ENCODE results near the gene GPR150. TPM values are rescaled to one million over a fixed set of nuclear protein-coding genes. Genes with fewer than 3 reads are reported as not detected.

GPR150 gene
- total RNA-seq, 1 experiment from 2014 or later: 0.54 TPM

DNA sequence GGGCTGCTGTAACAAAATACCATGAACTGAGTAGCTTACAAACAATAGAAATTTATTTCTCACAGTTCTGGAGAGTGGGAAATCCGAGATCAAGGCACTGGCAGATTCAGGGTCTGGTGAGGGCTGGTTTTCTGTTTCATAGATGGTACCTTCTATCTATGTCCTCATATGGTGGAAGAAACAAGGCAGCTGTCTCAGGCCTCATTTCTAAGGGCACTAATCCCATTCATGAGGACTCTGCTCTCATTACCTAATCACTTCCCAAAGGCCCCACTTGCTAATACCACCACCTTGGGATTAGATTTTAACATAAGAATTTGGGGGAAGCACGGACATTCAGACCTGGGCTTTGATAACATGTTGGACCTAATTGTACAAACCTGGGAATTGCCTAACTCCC is 40.2 kb downstream of the GPR150 start:
- TF ChIP-seq SIN3A (IDR thresholded peaks at IDR 0.05; ENCODE audit: borderline replicate concordance, insufficient read depth, low read depth, low read length): no peak
- TF ChIP-seq TCF7L2 (IDR thresholded peaks at IDR 0.05; ENCODE audit: low read depth, low read length): no peak
- TF ChIP-seq, protein P1, sequence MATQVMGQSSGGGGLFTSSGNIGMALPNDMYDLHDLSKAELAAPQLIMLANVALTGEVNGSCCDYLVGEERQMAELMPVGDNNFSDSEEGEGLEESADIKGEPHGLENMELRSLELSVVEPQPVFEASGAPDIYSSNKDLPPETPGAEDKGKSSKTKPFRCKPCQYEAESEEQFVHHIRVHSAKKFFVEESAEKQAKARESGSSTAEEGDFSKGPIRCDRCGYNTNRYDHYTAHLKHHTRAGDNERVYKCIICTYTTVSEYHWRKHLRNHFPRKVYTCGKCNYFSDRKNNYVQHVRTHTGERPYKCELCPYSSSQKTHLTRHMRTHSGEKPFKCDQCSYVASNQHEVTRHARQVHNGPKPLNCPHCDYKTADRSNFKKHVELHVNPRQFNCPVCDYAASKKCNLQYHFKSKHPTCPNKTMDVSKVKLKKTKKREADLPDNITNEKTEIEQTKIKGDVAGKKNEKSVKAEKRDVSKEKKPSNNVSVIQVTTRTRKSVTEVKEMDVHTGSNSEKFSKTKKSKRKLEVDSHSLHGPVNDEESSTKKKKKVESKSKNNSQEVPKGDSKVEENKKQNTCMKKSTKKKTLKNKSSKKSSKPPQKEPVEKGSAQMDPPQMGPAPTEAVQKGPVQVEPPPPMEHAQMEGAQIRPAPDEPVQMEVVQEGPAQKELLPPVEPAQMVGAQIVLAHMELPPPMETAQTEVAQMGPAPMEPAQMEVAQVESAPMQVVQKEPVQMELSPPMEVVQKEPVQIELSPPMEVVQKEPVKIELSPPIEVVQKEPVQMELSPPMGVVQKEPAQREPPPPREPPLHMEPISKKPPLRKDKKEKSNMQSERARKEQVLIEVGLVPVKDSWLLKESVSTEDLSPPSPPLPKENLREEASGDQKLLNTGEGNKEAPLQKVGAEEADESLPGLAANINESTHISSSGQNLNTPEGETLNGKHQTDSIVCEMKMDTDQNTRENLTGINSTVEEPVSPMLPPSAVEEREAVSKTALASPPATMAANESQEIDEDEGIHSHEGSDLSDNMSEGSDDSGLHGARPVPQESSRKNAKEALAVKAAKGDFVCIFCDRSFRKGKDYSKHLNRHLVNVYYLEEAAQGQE (IDR thresholded peaks at IDR 0.05; ENCODE audit: insufficient read depth in 1 of 2, low read depth in 2 of 2, low read length in 1 of 2): no peak
- TF ChIP-seq, protein P2, sequence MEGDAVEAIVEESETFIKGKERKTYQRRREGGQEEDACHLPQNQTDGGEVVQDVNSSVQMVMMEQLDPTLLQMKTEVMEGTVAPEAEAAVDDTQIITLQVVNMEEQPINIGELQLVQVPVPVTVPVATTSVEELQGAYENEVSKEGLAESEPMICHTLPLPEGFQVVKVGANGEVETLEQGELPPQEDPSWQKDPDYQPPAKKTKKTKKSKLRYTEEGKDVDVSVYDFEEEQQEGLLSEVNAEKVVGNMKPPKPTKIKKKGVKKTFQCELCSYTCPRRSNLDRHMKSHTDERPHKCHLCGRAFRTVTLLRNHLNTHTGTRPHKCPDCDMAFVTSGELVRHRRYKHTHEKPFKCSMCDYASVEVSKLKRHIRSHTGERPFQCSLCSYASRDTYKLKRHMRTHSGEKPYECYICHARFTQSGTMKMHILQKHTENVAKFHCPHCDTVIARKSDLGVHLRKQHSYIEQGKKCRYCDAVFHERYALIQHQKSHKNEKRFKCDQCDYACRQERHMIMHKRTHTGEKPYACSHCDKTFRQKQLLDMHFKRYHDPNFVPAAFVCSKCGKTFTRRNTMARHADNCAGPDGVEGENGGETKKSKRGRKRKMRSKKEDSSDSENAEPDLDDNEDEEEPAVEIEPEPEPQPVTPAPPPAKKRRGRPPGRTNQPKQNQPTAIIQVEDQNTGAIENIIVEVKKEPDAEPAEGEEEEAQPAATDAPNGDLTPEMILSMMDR (IDR thresholded peaks at IDR 0.05): no peak
- no peak for TF ChIP-seq POLR2AphosphoS5 (IDR thresholded peaks at IDR 0.05; ENCODE audit: low read depth, low read length)
- ATAC-seq (no peak), DNase-seq (ENCODE audit: low read depth, low spot score) (no peak)
- ChIA-PET POLR2A (no interaction called here), CTCF (no interaction called here)
- intact Hi-C loops (cut with micrococcal nuclease; ENCODE audit: unreplicated experiment) (loop anchor here (5.0 kb wide), 1 partner anchor 72 kb away; the partner anchor contains the start of gene RHOBTB3), in situ Hi-C loops (cut with HindIII; ENCODE audit: low pct_unique_long_range_greater_than_20kb, low sequenced_read_pairs) (no loop called here)
- Histone ChIP-seq H3K27me3 (ENCODE audit: control insufficient read depth, insufficient read depth, low read length) (no peaks in the 10 kb centered on the region), H3K36me3 (ENCODE audit: control insufficient read depth, insufficient read depth, low read length) (no peaks in the 10 kb centered on the region), H3K27ac (ENCODE audit: low read length) (no peak overlapping the region), H3K9me3 (ENCODE audit: control insufficient read depth, insufficient read depth, low read depth, low read length) (no peaks in the 10 kb centered on the region), H3K4me3 (ENCODE audit: low read depth in 2 of 2, low read length in 2 of 2) (no peak overlapping the region), H3K4me1 (ENCODE audit: control insufficient read depth, insufficient read depth, low read length) (peaks cover 7% of the 10 kb centered on the region)
- BruUV-seq (replicated peaks): no TSS peak

DNA sequence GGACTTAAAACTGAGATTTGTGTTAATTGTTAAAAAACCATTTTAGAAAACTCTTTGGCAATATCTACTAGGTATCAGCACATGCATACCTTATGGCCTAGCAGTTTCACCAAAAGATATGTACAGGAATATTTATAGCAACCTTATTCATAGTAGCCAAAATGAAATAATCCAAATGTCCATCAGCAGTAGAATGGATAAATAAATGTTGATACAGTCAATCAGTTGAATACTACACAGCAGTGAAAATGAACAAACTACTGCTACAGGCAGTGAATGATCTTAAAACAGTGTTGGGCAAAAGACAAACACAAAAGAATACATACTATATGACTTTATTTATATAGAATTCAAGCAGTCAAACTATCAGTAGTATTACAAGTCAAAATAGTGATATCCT is 43.1 kb downstream of the GPR150 start:
- H3K27ac ChIP-seq (ENCODE audit: low read length): no peak overlapping the region
- no TSS peak for BruUV-seq (replicated peaks)
- POLR2A ChIA-PET: no interaction called here
- H3K36me3 ChIP-seq (ENCODE audit: control insufficient read depth, insufficient read depth, low read length): no peaks in the 10 kb centered on the region
- no peak overlapping the region for H3K4me3 ChIP-seq (ENCODE audit: low read depth in 2 of 2, low read length in 2 of 2)
- no peaks in the 10 kb centered on the region for H3K9me3 ChIP-seq (ENCODE audit: control insufficient read depth, insufficient read depth, low read depth, low read length)
- CTCF ChIA-PET: no interaction called here
- ATAC-seq: no peak
- intact Hi-C loops (cut with micrococcal nuclease; ENCODE audit: unreplicated experiment): loop anchor here (5.0 kb wide), 1 partner anchor 69 kb away; the partner anchor contains the start of gene RHOBTB3
- H3K27me3 ChIP-seq (ENCODE audit: control insufficient read depth, insufficient read depth, low read length): no peaks in the 10 kb centered on the region
- DNase-seq (ENCODE audit: low read depth, low spot score): no peak
- in situ Hi-C loops (cut with HindIII; ENCODE audit: low pct_unique_long_range_greater_than_20kb, low sequenced_read_pairs): no loop called here
- TF ChIP-seq TCF7L2 (IDR thresholded peaks at IDR 0.05; ENCODE audit: low read depth, low read length) (no peak), POLR2AphosphoS5 (IDR thresholded peaks at IDR 0.05; ENCODE audit: low read depth, low read length) (no peak)
- peaks cover 7% of the 10 kb centered on the region for H3K4me1 ChIP-seq (ENCODE audit: control insufficient read depth, insufficient read depth, low read length)

DNA sequence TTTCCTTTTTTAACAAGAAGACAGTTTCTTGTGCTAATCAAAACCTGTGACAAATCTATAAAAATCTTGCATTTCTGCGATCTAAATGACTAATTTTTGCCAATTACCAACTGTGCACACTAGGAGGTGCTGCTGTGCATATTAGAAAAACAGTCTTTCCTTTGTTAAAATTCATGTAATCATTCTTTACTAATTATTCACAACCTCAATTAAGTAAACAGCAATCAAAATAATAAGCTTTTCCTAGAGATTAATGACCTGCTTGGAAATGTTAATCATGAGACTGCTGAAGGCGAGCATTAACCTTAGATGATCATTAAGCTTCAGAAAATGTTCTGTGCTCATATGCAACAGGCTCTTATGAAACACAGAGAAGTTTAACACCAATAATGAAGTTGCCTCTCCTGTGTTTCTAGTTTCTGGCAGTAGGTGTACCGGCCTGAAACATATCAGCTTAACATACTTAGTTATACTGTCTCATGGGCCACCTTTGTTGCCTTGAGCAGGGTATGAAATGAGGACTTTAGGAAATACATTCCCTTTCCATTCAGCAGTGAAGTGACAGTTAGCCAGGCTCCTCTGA is 44.4 kb downstream of the GPR150 start:
- BruUV-seq (replicated peaks): no TSS peak
- in situ Hi-C loops (cut with HindIII; ENCODE audit: low pct_unique_long_range_greater_than_20kb, low sequenced_read_pairs): no loop called here
- Histone ChIP-seq H3K27ac (ENCODE audit: low read length) (peak overlapping the region; percentile 78), H3K36me3 (ENCODE audit: control insufficient read depth, insufficient read depth, low read length) (no peaks in the 10 kb centered on the region), H3K4me3 (ENCODE audit: low read depth in 2 of 2, low read length in 2 of 2) (no peak overlapping the region), H3K9me3 (ENCODE audit: control insufficient read depth, insufficient read depth, low read depth, low read length) (no peaks in the 10 kb centered on the region), H3K4me1 (ENCODE audit: control insufficient read depth, insufficient read depth, low read length) (peaks cover 7% of the 10 kb centered on the region), H3K27me3 (ENCODE audit: control insufficient read depth, insufficient read depth, low read length) (no peaks in the 10 kb centered on the region)
- DNase-seq (ENCODE audit: low read depth, low spot score) (no peak), ATAC-seq (peak; percentile 60; the same call in 1 of the 2 replicates)
- intact Hi-C loops (cut with micrococcal nuclease; ENCODE audit: unreplicated experiment): loop anchor here (5.0 kb wide), 1 partner anchor 68 kb away; the partner anchor contains the start of gene RHOBTB3
- TF ChIP-seq TCF7L2 (IDR thresholded peaks at IDR 0.05; ENCODE audit: low read depth, low read length): no peak
- TF ChIP-seq, protein P2 (IDR thresholded peaks at IDR 0.05): peak; percentile 82
- ChIA-PET CTCF (interaction anchor here (0.6 to 1.2 kb wide), 6 partner anchors 66 to 564 kb away, joined by 3 to 4 read pairs (median 3); partner anchors contain the start of gene RHOBTB3), POLR2A (no interaction called here)
